Stimulated activated CD4-positive, alpha-beta T cell treated with anti-CD3 and anti-CD28 coated beads, Interleukin-12 subunit alpha, Interleukin-12 subunit beta, amount 100 ng/mL, for 24 hours (primary cell): ENCODE results near the gene PLPP1.

Experiments used
- DNase-seq, 2 experiments: peaks; one replicate each; pipeline ENCODE4 v3.0.0-alpha.2; 2020; ENCODE audit warnings: low read depth in 2 of 2

Gene PLPP1

GRCh38 chr5:55534436-55535198 is at the start of gene PLPP1:
TSS of gene PLPP1 (minus strand) at chr5:55534964. CDS start at chr5:55534629, 335 bp downstream.
- DNase-seq = peak; percentile 59 to 71

- DNase-seq = no peak
Observed at GRCh38 chr5:55583578-55583977, 48.8 kb upstream of the PLPP1 start.

GRCh38 chr5:55582256-55582655 is 47.5 kb upstream of the PLPP1 start:
- no peak for DNase-seq

GRCh38 chr5:55580042-55580441 is 45.3 kb upstream of the PLPP1 start:
- no peak for DNase-seq

- no peak for DNase-seq
Observed at GRCh38 chr5:55578771-55579170, 44.0 kb upstream of the PLPP1 start.

GRCh38 chr5:55577353-55578060 is 42.7 kb upstream of the PLPP1 start:
- no peak for DNase-seq

- no peak for DNase-seq
Observed at GRCh38 chr5:55576661-55577060, 41.9 kb upstream of the PLPP1 start.

GRCh38 chr5:55575815-55576583 is 41.2 kb upstream of the PLPP1 start:
- DNase-seq = no peak

- DNase-seq = no peak
Observed at GRCh38 chr5:55572600-55572999, 37.8 kb upstream of the PLPP1 start.

- no peak for DNase-seq
Observed at GRCh38 chr5:55572020-55572419, 37.3 kb upstream of the PLPP1 start.

GRCh38 chr5:55570570-55570969 is 35.8 kb upstream of the PLPP1 start:
- no peak for DNase-seq

GRCh38 chr5:55570026-55570425 is 35.3 kb upstream of the PLPP1 start:
- DNase-seq = no peak

GRCh38 chr5:55569513-55569865 is 34.7 kb upstream of the PLPP1 start:
- no peak for DNase-seq

- DNase-seq = no peak
Observed at GRCh38 chr5:55568654-55569512, 34.1 kb upstream of the PLPP1 start.

GRCh38 chr5:55564721-55565120 is 30.0 kb upstream of the PLPP1 start:
- no peak for DNase-seq

- DNase-seq = no peak
Observed at GRCh38 chr5:55558484-55558883, 23.7 kb upstream of the PLPP1 start.

- DNase-seq = no peak
Observed at GRCh38 chr5:55557123-55557522, 22.4 kb upstream of the PLPP1 start.

GRCh38 chr5:55554585-55555202 is 19.9 kb upstream of the PLPP1 start:
- DNase-seq = no peak

GRCh38 chr5:55551904-55552303 is 17.1 kb upstream of the PLPP1 start:
- no peak for DNase-seq

- DNase-seq = no peak
Observed at GRCh38 chr5:55551358-55551757, 16.6 kb upstream of the PLPP1 start.

- no peak for DNase-seq
Observed at GRCh38 chr5:55547781-55548180, 13.0 kb upstream of the PLPP1 start.
